Stimulated activated naive CD8-positive, alpha-beta T cell treated with anti-CD3 and anti-CD28 coated beads, Interleukin-15, amount 100 ng/mL, for 72 hours (primary cell): ENCODE results near the gene SUFU.

Source experiments
- ATAC-seq: fragments of 150-1000 bp; cut with Tn5 transposase; 2 replicates; pipeline ENCODE4 v1.10.0; 2021; ENCODE audit warnings: mild to moderate bottlenecking, moderate library complexity
- DNase-seq, 2 donors: peaks; one replicate each; pipeline ENCODE4 v3.0.0; 2021 to 2022
- H3K27ac Mint-ChIP-seq, 2 donors: one replicate each; pipeline ENCODE4 v1.8.0; 2022; ENCODE audit warnings: mild to moderate bottlenecking in 2 of 2, mixed read lengths in 2 of 2, moderate library complexity in 2 of 2
- H3K27me3 Mint-ChIP-seq: one replicate; pipeline ENCODE4 v1.8.0; 2022; ENCODE audit warnings: mixed read lengths
- H3K4me1 Mint-ChIP-seq: one replicate; pipeline ENCODE4 v1.8.0; 2022; ENCODE audit warnings: mild to moderate bottlenecking, mixed read lengths
- H3K4me3 Mint-ChIP-seq, 2 donors: one replicate each; pipeline ENCODE4 v1.8.0; 2022; ENCODE audit warnings: mild to moderate bottlenecking in 2 of 2, mixed read lengths in 2 of 2, moderate library complexity in 1 of 2
- H3K9me3 Mint-ChIP-seq, 2 donors: one replicate each; pipeline ENCODE4 v1.8.0; 2022; ENCODE audit warnings: mixed read lengths in 2 of 2

Gene SUFU

DNA sequence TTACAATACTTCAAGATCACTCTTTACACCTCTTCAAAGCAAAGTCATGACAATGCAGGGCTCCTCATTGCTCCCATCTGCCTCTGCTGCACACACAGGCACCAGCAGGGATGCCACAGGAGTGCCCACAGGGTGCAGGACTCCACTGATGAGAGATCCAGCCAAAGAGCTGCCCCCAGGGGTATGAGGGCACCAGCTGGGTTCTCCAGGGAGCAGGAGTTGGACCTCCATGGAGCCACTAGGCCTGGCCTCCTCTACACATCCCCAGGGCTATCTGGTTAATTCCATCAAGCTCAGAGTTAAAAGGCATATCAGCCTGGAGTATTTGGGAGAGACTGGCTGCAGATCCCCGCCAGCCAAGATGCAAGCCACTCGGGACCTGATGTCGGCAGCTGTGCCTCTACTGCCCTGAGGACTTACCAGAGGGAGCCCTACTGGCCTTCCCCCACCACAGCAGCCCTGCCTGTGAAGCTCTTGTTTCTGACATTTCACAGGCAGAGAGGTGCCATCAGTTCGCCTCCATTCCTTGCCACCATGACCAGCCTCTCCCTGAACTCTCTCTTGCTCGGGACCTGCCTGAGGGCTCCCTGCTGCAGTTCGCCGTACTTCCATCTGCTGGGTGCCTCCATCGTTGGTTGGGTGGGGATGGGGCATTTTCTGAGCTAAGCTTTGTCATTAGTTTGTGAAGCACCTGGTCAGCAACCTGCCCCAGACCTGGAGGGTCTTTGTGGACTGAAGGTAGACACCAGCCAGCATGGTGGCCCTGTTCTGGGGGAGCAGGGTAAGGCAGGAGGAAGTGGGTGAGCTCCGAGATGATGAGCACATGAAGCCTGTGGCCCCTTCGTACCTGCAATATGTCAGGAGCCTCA, 128.0 kb downstream of the SUFU start:
- ATAC-seq (no peak), DNase-seq (no peak)
- Mint-ChIP-seq H3K27me3 (no peaks in the 10 kb centered on the region), H3K27ac (peak overlapping the region in 1 of 2 donors; percentile 34), H3K4me1 (peaks cover 52% of the 10 kb centered on the region), H3K4me3 (no peak overlapping the region), H3K9me3 (no peaks in the 10 kb centered on the region)

DNA sequence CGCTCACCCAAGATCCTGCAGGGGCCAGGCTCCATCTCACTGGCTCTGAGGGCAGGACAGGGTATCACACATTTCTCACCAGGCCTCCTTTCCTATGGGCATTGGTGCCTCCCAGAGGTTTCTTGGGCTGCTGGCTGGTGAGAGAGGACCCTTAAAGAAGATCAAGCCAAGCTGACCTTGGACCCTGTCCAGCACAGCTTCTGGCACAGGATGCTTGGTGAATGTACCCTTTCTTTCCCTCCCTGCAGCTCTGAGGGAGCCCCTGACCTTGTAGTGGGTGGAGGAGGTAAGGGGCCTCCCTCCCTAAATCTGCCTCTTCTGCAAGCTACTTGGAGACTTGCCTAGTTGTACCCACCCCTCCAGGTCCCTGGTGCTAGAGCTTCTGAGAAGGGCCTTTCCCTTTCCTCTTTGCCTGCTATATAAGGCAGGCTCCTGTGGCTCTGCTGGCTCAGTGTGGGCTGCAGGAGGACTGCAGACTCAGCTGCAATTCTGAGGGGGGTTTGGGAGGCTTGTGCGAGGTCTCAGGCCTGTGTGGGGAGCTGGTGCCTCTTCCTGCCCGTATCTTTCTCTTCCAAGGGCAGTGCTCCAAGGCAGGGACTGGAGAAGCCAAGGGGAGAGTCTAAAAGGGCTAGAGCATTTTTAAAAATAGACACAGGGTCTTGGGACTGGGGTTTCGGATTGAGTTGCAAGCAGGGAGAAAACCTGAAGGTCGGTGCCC, 128.8 kb downstream of the SUFU start:
- H3K4me1 Mint-ChIP-seq = peaks cover 52% of the 10 kb centered on the region
- H3K9me3 Mint-ChIP-seq = no peaks in the 10 kb centered on the region
- peak overlapping the region; percentile 10 to 88 for H3K27ac Mint-ChIP-seq
- ATAC-seq (peak; percentile 44), DNase-seq (no peak)
- H3K27me3 Mint-ChIP-seq = no peaks in the 10 kb centered on the region
- peak overlapping the region; percentile 78 to 79 for H3K4me3 Mint-ChIP-seq

DNA sequence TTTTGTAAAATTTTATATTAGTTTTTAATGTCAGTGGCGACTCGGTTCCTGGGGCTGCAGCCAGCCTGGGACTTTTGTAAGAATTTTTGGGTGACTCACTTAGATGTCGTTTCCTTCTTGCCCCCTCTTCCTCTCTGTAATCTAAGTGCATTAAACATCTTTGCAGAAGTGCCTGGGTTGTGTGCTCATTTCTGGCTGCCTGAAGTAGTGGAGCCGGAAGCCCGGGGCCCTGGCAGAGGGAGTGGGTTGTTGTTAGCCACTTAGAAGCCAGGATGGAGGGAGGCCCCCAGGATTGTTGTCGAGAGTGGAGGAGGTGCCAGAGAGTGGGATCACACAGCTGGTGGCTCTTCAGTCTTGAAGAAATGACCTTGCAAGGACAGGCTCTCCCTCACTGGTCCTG, 129.5 kb downstream of the SUFU start:
- peak; percentile 81 for ATAC-seq
- Mint-ChIP-seq H3K4me1 (peaks cover 52% of the 10 kb centered on the region), H3K27ac (peak overlapping the region; percentile 88 to 96), H3K4me3 (peak overlapping the region; percentile 78 to 79), H3K27me3 (no peaks in the 10 kb centered on the region), H3K9me3 (peaks cover 0 to 2% of the 10 kb centered on the region in 2 donors)
- DNase-seq = peak in 1 of 2 donors; percentile 60

DNA sequence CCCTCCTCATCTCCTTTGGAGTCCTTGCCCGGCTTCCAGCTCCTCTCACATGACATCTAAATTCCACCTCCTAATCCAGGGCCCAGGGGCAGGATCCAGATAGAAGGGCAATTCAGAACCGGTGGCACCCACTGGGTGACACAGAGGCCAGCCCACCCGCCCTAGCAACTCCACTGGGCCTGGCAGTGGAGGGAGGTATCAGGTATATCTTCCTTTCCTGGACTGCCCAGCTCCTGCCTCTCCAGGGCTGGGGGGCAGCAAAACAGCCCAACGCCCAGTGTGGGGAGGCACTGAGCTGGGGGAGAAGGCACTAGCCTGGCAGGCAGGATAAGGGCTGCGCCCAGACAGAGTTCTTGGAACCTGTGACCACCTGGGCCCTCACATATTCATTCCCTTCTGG, 130.1 kb downstream of the SUFU start:
- Mint-ChIP-seq H3K4me1 (peaks cover 52% of the 10 kb centered on the region), H3K9me3 (peaks cover 0 to 5% of the 10 kb centered on the region in 2 donors), H3K27me3 (no peaks in the 10 kb centered on the region), H3K4me3 (peak overlapping the region; percentile 11 to 79), H3K27ac (peak overlapping the region; percentile 88 to 96)
- no peak for DNase-seq
- peak; percentile 9 for ATAC-seq

GRCh38 chr10:102634686-102635085, 130.9 kb downstream of the SUFU start:
- peak overlapping the region in 1 of 2 donors; percentile 62 for H3K27ac Mint-ChIP-seq
- no peaks in the 10 kb centered on the region for H3K27me3 Mint-ChIP-seq
- ATAC-seq = no peak

DNA sequence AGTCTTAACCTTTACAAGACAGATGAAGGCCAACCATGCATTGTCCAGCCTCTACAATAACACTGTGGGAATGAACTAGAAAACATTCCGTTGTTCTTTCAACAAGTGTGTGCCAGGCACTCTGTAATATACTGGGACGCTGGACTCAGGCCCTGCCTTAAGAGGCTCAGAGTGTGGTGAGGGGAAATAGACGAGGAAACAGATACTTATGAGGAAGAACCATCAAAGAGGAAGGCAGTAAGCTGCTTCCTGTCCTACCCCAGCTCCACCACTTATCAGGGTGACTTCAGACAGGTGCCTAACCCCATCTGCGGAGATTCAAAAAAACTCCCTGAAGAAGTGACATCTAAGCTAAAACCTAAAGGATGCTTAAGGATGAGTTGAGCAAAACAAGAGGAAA, 131.6 kb downstream of the SUFU start:
- ATAC-seq = peak; percentile 36
- H3K4me3 Mint-ChIP-seq = peak overlapping the region; percentile 54 to 61

More at GRCh38 chr10:102634686-102635085, 130.9 kb downstream of the SUFU start:
- H3K4me3 Mint-ChIP-seq = no peak overlapping the region
- H3K4me1 Mint-ChIP-seq = peaks cover 52% of the 10 kb centered on the region
- DNase-seq = no peak
- H3K9me3 Mint-ChIP-seq = peaks cover 0 to 5% of the 10 kb centered on the region in 2 donors

DNA sequence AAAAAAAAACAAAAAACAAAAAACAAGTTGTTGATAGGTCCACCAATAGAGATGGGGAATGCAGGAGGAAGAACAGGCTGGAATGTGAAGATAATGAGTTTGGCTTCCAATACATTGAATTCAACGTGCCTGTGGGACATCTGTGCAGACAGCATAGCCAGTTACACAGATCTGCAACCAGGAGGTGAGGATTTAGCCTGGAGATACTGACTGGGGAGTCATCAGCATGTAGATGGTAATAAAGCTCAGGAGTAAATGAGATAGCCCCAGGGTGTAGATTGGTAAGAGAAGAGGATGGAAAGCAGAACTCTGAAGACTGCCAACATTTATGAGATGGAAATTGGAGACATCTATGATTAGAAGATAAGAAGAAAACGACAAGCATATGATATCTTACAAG, 135.8 kb downstream of the SUFU start:
- Mint-ChIP-seq H3K4me3 (no peak overlapping the region), H3K4me1 (peaks cover 25% of the 10 kb centered on the region), H3K9me3 (peaks cover 0 to 5% of the 10 kb centered on the region in 2 donors), H3K27ac (no peak overlapping the region), H3K27me3 (no peaks in the 10 kb centered on the region)
- DNase-seq (no peak), ATAC-seq (no peak)

More for the DNA sequence above, 131.6 kb downstream of the SUFU start:
- peaks cover 52% of the 10 kb centered on the region for H3K4me1 Mint-ChIP-seq
- H3K27me3 Mint-ChIP-seq = no peaks in the 10 kb centered on the region
- peak overlapping the region; percentile 66 to 74 for H3K27ac Mint-ChIP-seq
- H3K9me3 Mint-ChIP-seq = peaks cover 0 to 5% of the 10 kb centered on the region in 2 donors
- no peak for DNase-seq

DNA sequence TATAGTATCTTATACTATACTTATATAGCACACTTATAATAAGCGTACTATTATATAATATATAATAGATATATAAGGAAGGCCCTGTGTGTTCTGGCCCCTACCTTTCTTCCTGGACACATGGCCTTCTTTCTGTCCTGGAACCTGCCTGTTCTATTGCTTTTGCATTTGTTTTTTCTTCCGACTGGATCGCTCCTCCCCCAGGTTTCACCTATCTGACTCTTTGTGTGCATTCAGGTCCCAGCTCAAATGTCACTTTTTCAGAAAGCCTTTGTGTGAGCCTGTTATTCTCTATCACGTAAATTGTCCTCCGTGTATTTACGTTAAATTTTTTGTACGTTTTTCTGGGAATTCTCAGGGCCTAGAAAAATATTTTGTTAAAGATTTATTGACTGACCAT, 137.6 kb downstream of the SUFU start:
- H3K4me3 Mint-ChIP-seq = peak overlapping the region; percentile 87 to 89
- DNase-seq = no peak
- ATAC-seq = no peak
- no peaks in the 10 kb centered on the region for H3K27me3 Mint-ChIP-seq
- H3K27ac Mint-ChIP-seq = peak overlapping the region; percentile 72 to 90
- H3K4me1 Mint-ChIP-seq = peaks cover 16% of the 10 kb centered on the region
- peaks cover 0 to 5% of the 10 kb centered on the region in 2 donors for H3K9me3 Mint-ChIP-seq

GRCh38 chr10:102641880-102642735, 138.3 kb downstream of the SUFU start:
- DNase-seq (peak; percentile 94 to 98), ATAC-seq (peak; percentile 64)
- no peaks in the 10 kb centered on the region for H3K27me3 Mint-ChIP-seq
- H3K4me3 Mint-ChIP-seq = peak overlapping the region; percentile 89 to 90
- peak overlapping the region; percentile 72 to 90 for H3K27ac Mint-ChIP-seq
- H3K4me1 Mint-ChIP-seq = peaks cover 23% of the 10 kb centered on the region
- H3K9me3 Mint-ChIP-seq = peaks cover 0 to 5% of the 10 kb centered on the region in 2 donors

DNA sequence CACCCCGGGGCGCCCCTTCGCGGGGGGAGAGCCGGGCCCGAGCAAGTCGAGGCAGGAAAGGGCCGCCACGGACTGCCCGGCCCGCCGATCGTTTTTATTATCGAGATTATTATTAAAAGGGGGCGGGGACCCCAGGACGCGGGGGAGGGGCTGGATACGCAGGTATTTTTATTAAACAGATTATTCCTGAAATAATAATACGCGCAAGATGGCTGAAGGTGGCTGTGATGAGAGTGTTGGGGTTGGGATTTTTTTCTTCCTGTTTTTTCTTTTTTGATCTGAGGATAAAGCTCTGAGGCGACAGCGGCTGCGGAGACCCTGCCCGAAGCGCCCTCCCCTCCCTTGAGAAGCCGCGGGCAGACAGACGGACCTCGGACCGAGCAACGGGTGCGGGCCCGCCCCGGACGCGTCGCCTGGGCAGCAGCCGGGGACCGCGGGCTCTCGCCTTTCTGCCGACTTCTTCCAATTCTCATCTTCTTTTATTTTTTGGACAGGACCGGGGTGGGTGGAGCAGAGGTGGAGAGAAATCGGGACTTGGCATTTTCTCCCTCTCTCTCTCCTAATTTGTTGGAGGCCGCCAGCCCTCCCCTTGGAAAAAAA, 139.1 kb downstream of the SUFU start:
- ATAC-seq (no peak), DNase-seq (peak in 1 of 2 donors; percentile 64)
- Mint-ChIP-seq H3K4me1 (peaks cover 30% of the 10 kb centered on the region), H3K4me3 (peak overlapping the region; percentile 90), H3K27ac (peak overlapping the region; percentile 91 to 95), H3K27me3 (no peaks in the 10 kb centered on the region), H3K9me3 (peaks cover 0 to 5% of the 10 kb centered on the region in 2 donors)

DNA sequence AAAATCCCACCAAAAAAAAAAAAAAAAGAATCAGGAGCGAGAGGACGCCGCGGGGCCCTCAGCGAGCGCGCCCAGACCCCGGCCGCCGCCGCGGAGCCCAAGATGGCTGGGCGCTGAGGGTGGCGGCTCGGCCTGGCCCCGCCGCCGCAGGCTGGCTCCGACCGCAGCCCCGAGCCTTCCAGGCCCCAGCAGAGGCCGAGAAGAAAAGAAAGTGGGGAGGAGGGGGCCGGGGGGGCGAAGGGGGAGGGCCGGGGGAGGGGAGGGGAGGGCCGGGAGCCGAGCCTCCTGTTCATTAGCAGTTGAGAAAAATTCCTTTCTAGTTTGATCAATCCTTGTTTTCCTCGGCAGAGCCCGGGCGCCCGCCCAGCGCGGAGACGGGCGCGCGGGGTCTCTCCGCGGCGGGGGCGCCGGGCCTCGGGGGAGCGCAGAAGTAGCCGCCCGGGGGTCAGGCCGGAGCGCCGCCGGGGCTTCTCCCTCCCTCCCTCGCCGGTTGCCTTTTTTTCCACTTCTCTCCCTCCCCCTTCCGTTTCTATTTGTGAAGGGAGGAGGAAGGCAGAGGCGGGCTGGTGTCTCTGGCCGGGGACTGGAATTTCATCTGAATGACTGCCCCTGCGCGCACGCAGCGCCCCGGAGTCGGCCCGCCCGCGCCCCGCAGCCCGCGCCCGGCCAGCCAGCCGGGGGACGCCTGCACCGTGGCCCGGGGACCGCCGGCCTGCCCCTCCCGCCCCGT, 139.7 kb downstream of the SUFU start:
- Mint-ChIP-seq H3K27ac (peak overlapping the region; percentile 91 to 95), H3K4me1 (peaks cover 37% of the 10 kb centered on the region), H3K9me3 (peaks cover 0 to under 1% of the 10 kb centered on the region in 2 donors), H3K4me3 (peak overlapping the region; percentile 90), H3K27me3 (no peaks in the 10 kb centered on the region)
- DNase-seq (peak in 1 of 2 donors; percentile 62), ATAC-seq (no peak)

- peak within 1 kb of the TSS; percentile 90 to 96 for H3K4me3 Mint-ChIP-seq
- peaks cover 44% of the 10 kb centered on the region for H3K4me1 Mint-ChIP-seq
- peak within 1 kb of the TSS; percentile 95 to 99 for H3K27ac Mint-ChIP-seq
- ATAC-seq (no peak), DNase-seq (peak; percentile 67 to 76)
- no peaks in the 10 kb centered on the region for H3K27me3 Mint-ChIP-seq
- H3K9me3 Mint-ChIP-seq = no peaks in the 10 kb centered on the region
Measured at GRCh38 chr10:102644066-102644645, 140.4 kb downstream of the SUFU start, which contains the start of gene TRIM8. Gene TRIM8, plus strand, starts transcription at chr10:102644479. Its CDS starts 139 bp downstream, at chr10:102644618.

DNA sequence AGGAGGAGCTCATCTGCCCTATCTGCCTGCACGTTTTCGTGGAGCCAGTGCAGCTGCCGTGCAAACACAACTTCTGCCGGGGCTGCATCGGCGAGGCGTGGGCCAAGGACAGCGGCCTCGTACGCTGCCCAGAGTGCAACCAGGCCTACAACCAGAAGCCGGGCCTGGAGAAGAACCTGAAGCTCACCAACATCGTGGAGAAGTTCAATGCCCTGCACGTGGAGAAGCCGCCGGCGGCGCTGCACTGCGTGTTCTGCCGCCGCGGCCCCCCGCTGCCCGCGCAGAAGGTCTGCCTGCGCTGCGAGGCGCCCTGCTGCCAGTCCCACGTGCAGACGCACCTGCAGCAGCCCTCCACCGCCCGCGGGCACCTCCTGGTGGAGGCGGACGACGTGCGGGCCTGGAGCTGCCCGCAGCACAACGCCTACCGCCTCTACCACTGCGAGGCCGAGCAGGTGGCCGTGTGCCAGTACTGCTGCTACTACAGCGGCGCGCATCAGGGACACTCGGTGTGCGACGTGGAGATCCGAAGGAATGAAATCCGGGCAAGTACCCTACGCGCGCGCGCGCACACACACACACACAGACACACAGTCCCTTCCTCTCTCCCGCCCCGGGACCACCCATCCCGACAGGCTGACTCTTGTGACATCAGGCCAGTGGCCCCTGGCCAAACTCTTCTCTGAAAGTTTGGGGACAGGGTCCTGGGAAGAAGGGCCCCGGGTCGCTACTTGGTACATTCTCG, 141.0 kb downstream of the SUFU start:
- Mint-ChIP-seq H3K4me3 (peak overlapping the region; percentile 86 to 96), H3K9me3 (no peaks in the 10 kb centered on the region), H3K27ac (peak overlapping the region; percentile 95 to 99), H3K27me3 (no peaks in the 10 kb centered on the region), H3K4me1 (peaks cover 50% of the 10 kb centered on the region)
- peak; percentile 35 for ATAC-seq
- DNase-seq = peak; percentile 87 to 90
